HL-60 (cell line): ENCODE data around the gene AK8.

Experiments used
- CTCF ChIP-seq: IDR thresholded peaks from one replicate; pipeline ENCODE4 v1.5.1; 2011; ENCODE audit warnings: low read length, control low read depth, inconsistent platforms; ENCODE audit not compliant: insufficient read depth
- SPI1 ChIP-seq: IDR thresholded peaks from 2 replicates; pipeline ENCODE4 v1.6.1; 2012; ENCODE audit warnings: low read depth, mild to moderate bottlenecking, borderline replicate concordance

GRCh38 chr9:132756214-132756845, 121.8 kb downstream of the AK8 start:
- TF ChIP-seq CTCF = no peak
- TF ChIP-seq SPI1 = no peak
